GM12873 (cell line): ENCODE measurements around the gene GPHN.

ENCODE experiments used
- CTCF ChIP-seq: IDR thresholded peaks from 2 replicates; pipeline ENCODE4 v1.5.1; 2012; ENCODE audit warnings: low read depth, mild to moderate bottlenecking, moderate library complexity, low read length, control low read depth; ENCODE audit not compliant: insufficient read depth; ENCODE audit errors: missing control alignments

Gene GPHN

DNA sequence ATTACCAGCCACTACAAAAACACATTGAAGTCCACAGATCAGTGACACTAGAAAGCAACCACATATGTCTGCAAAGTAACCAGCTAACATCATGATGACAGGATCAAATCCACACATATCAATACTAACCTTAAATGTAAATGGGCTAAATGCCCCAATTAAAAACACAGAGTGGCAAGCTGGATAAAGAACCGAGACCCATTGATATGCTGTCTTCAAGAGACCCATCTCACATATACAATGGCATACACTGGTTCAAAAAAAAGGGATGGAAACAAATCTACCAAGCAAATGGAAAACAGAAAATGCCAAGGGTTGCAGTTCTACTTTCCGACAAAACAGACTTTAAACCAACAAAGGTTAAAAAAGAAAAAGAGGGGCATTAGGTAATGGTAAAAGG, 307.7 kb downstream of the GPHN start:
- no peak for TF ChIP-seq CTCF

GRCh38 chr14:66824251-66824650, 316.3 kb downstream of the GPHN start:
- TF ChIP-seq CTCF = no peak

DNA sequence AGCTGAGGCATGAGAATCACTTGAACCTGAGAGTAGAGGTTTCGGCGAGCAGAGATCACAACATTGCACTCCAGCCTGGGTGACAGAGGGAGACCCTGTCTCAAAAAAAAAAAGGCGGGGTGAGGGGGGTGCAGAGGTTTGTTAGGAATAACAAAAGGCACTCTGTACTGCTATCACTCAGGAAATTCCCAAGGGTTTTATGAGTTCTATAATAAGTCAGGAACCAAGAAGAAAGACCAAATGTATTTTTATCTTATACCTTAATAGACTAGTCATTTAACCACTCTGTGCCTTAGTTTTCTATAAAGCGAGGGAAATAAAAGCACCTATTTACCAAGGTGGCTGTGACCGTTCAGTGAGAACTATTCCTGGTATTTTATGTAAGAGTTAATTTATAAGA, 319.2 kb downstream of the GPHN start:
- TF ChIP-seq CTCF = no peak

DNA sequence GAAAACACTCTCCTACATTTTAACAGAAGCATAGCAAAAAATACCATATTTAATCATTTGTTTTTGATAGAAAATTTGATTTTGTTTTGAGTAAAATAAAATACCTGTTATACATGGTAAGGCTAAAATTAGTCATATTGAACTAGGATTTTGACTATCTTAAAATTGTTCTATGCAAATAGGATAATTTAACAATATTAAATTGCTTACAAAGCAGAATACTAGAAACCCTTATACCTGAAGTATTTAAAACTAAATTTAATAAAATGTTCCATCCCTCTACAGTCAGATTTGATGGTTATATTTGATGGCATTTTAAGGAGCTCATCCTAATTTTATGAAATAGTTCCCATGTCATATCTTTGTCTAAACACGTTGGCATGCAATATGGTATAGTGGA, 323.2 kb downstream of the GPHN start:
- TF ChIP-seq CTCF = no peak

DNA sequence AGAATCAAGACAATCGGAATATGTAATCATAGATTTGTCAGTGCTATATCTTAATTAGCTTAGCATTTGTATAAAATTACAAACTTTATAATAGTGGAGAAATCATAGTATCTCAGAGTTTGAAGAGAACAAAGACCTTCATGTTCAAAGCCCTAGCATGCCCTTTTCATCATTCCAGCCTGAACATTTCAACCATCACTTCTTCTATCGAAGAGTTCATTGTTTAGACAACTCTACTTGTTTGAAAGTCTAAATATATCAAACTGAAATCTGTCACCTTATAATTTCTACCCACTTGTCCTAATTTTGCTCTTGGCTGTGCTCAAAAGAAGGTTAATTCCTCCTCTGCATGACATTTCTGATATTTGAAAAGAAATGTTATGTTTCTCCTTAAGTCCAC, 325.9 kb downstream of the GPHN start:
- no peak for TF ChIP-seq CTCF

- TF ChIP-seq CTCF = no peak
These were observed 335.1 kb downstream of the GPHN start for GRCh38 chr14:66842911-66843512.

GRCh38 chr14:66850258-66850888, 342.4 kb downstream of the GPHN start:
- TF ChIP-seq CTCF = no peak
